Measurements from ENCODE around the gene FIGN. TPM values are rescaled to one million over a fixed set of nuclear protein-coding genes. Genes with fewer than 3 reads are reported as not detected.

FIGN gene
- total and polyA plus RNA-seq, 2 donors from 2014 or later: 1.1 to 8.0 TPM

DNA sequence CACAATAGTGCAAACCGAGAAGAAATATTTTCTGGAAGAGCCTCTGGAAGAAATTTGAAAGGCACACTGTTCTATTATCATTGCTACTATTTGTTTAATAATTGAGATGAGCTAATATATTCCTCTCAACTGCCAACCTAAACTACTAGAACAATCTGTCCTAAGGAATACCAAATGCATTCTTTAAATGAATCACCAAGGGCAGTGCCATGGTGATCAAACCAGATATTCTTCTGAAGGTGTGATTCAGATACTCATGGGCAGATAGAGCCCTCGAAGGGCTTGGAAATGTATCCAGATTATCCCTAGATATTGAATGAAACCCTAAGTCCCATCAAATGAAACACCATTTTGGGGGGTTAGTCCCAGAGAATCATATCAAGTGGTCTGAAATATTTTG lies 76.6 kb downstream of the FIGN start:
- H3K36me3 ChIP-seq (ENCODE audit: control insufficient read depth in 2 of 3, insufficient read depth in 3 of 3, low read length in 3 of 3): no peaks in the 10 kb centered on the region
- H3K27me3 ChIP-seq (ENCODE audit: control insufficient read depth, insufficient read depth, low read length): no peaks in the 10 kb centered on the region
- FAIRE-seq (no peak), DNase-seq (no peak)
- H3K9me3 ChIP-seq (ENCODE audit: control insufficient read depth in 2 of 3, insufficient read depth in 1 of 3, low read length in 3 of 3): no peaks in the 10 kb centered on the region
- H3K27ac ChIP-seq (ENCODE audit: low read depth in 2 of 2, low read length in 2 of 2): no peak overlapping the region
- no peak overlapping the region for H3K4me3 ChIP-seq (ENCODE audit: low read length in 3 of 3)
- no peak overlapping the region for H3K9ac ChIP-seq (ENCODE audit: low read length in 3 of 3)
- no peaks in the 10 kb centered on the region for H3K4me1 ChIP-seq (ENCODE audit: control insufficient read depth in 2 of 3, insufficient read depth in 2 of 3, low read depth in 1 of 3, low read length in 3 of 3)
- intact Hi-C loops (cut with DNase I): no loop called here
- TF ChIP-seq, protein P1, sequence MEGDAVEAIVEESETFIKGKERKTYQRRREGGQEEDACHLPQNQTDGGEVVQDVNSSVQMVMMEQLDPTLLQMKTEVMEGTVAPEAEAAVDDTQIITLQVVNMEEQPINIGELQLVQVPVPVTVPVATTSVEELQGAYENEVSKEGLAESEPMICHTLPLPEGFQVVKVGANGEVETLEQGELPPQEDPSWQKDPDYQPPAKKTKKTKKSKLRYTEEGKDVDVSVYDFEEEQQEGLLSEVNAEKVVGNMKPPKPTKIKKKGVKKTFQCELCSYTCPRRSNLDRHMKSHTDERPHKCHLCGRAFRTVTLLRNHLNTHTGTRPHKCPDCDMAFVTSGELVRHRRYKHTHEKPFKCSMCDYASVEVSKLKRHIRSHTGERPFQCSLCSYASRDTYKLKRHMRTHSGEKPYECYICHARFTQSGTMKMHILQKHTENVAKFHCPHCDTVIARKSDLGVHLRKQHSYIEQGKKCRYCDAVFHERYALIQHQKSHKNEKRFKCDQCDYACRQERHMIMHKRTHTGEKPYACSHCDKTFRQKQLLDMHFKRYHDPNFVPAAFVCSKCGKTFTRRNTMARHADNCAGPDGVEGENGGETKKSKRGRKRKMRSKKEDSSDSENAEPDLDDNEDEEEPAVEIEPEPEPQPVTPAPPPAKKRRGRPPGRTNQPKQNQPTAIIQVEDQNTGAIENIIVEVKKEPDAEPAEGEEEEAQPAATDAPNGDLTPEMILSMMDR (IDR thresholded peaks at IDR 0.05; ENCODE audit: borderline replicate concordance, extremely low read depth, insufficient read depth): no peak

DNA sequence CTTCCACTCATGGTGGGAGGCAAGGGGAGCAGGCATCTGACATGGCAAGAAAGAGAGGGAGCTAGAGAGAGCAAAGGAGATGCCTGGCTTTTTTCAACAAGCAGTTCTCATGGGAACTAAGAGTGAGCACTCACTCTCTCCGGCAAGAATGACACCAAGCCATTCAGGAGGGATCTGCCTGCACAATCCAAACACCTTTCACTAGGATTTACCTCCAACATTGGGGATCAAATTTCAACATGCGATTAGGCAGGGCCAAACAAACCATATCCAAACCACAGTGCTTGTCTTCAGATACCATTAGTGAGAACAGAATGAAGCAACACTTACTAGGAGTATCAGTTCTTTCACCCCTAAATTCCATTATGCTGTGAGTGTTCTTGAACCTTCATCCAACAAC lies 77.3 kb downstream of the FIGN start:
- no peak overlapping the region for H3K9ac ChIP-seq (ENCODE audit: low read length in 3 of 3)
- no peak for DNase-seq
- no peak overlapping the region for H3K27ac ChIP-seq (ENCODE audit: low read depth in 2 of 2, low read length in 2 of 2)
- H3K27me3 ChIP-seq (ENCODE audit: control insufficient read depth, insufficient read depth, low read length): no peaks in the 10 kb centered on the region
- intact Hi-C loops (cut with DNase I): no loop called here
- H3K36me3 ChIP-seq (ENCODE audit: control insufficient read depth in 2 of 3, insufficient read depth in 3 of 3, low read length in 3 of 3): no peaks in the 10 kb centered on the region
- H3K9me3 ChIP-seq (ENCODE audit: control insufficient read depth in 2 of 3, insufficient read depth in 1 of 3, low read length in 3 of 3): no peaks in the 10 kb centered on the region
- TF ChIP-seq, protein P1 (IDR thresholded peaks at IDR 0.05; ENCODE audit: borderline replicate concordance, extremely low read depth, insufficient read depth): no peak
- no peak for FAIRE-seq
- no peak overlapping the region for H3K4me3 ChIP-seq (ENCODE audit: low read length in 3 of 3)
- H3K4me1 ChIP-seq (ENCODE audit: control insufficient read depth in 2 of 3, insufficient read depth in 2 of 3, low read depth in 1 of 3, low read length in 3 of 3): no peaks in the 10 kb centered on the region

- H3K27me3 ChIP-seq (ENCODE audit: control insufficient read depth, insufficient read depth, low read length): no peaks in the 10 kb centered on the region
- no peaks in the 10 kb centered on the region for H3K36me3 ChIP-seq (ENCODE audit: control insufficient read depth in 2 of 3, insufficient read depth in 3 of 3, low read length in 3 of 3)
- no peaks in the 10 kb centered on the region for H3K4me1 ChIP-seq (ENCODE audit: control insufficient read depth in 2 of 3, insufficient read depth in 2 of 3, low read depth in 1 of 3, low read length in 3 of 3)
- no peak overlapping the region for H3K9ac ChIP-seq (ENCODE audit: low read length in 3 of 3)
- H3K9me3 ChIP-seq (ENCODE audit: control insufficient read depth in 2 of 3, insufficient read depth in 1 of 3, low read length in 3 of 3): no peaks in the 10 kb centered on the region
- intact Hi-C loops (cut with DNase I): no loop called here
- TF ChIP-seq, protein P1 (IDR thresholded peaks at IDR 0.05; ENCODE audit: borderline replicate concordance, extremely low read depth, insufficient read depth): no peak
- FAIRE-seq (no peak), DNase-seq (no peak)
- no peak overlapping the region for H3K4me3 ChIP-seq (ENCODE audit: low read length in 3 of 3)
- H3K27ac ChIP-seq (ENCODE audit: low read depth in 2 of 2, low read length in 2 of 2): no peak overlapping the region
These were observed 78.5 kb downstream of the FIGN start for GRCh38 chr2:163657281-163657656.

DNA sequence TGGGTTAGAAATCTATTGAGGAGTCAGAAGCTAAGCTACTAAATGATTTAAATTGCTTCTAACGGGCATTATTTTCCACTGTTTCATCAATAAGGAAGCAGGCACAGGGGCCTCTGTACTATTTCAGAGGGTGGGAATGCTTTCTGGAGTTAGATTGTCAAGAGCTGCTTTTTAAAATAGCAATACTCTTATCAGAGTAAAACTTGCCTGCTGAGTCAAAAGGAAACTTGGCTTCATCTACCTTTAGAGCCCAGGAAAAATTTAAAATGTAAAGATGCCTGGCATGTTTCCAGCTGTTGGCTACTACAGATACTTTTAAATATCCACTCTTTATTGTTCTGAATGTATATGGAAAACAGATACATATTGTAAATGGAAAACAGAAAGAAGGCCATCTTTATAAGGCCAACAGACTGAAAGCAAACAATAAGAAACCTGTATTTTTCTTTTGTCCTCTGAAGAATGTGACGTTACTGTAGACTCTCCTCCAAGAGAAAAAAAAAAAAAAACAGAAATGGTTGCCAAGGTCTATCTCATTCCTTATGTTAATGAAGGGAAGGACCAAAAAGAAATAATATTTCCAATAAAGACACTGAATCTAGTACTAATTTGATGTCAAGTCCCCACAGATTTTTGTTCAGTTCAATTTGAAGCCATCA lies 79.1 kb downstream of the FIGN start:
- H3K36me3 ChIP-seq (ENCODE audit: control insufficient read depth in 2 of 3, insufficient read depth in 3 of 3, low read length in 3 of 3): no peaks in the 10 kb centered on the region
- no peak for FAIRE-seq
- H3K9me3 ChIP-seq (ENCODE audit: control insufficient read depth in 2 of 3, insufficient read depth in 1 of 3, low read length in 3 of 3): no peaks in the 10 kb centered on the region
- no peak overlapping the region for H3K27ac ChIP-seq (ENCODE audit: low read depth in 2 of 2, low read length in 2 of 2)
- H3K4me3 ChIP-seq (ENCODE audit: low read length in 3 of 3): no peak overlapping the region
- DNase-seq: no peak
- H3K27me3 ChIP-seq (ENCODE audit: control insufficient read depth, insufficient read depth, low read length): no peaks in the 10 kb centered on the region
- H3K9ac ChIP-seq (ENCODE audit: low read length in 3 of 3): no peak overlapping the region
- intact Hi-C loops (cut with DNase I): no loop called here
- TF ChIP-seq, protein P1 (IDR thresholded peaks at IDR 0.05; ENCODE audit: borderline replicate concordance, extremely low read depth, insufficient read depth): no peak
- H3K4me1 ChIP-seq (ENCODE audit: control insufficient read depth in 2 of 3, insufficient read depth in 2 of 3, low read depth in 1 of 3, low read length in 3 of 3): no peaks in the 10 kb centered on the region

Data from kidney (tissue), 14 donors.